ENCODE results near the gene MED27. TPM values are rescaled to one million over a fixed set of nuclear protein-coding genes. Genes with fewer than 3 reads are reported as not detected.

Gene MED27
- total and polyA plus RNA-seq, 2 of the 8 experiments (the other 6 are each of a cell fraction or from before 2014, with no cell fraction given): 29.9 to 56.5 TPM

DNA sequence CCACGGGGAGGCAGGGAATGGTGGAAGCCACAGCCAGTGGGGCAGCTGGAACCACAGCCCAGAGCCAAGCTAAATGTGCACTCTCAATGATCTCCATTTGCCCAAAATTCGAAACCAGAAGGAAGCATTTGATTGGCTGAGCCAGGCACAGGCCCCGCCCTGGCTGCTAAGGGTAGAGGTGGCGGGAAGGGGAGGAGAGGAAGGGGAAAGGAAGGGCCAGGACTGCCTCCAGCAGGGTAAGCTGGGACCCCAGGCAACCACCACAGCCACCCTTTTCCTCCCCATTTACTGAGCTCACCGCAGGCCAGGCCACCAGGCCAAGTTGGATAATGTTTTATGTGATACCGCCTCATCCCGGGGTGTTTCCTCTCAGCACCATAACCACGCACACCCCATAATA, 239.4 kb downstream of the MED27 start:
- no peaks in the 10 kb centered on the region for H3K23me2 ChIP-seq (ENCODE audit: low read depth, low read length)
- H3K79me2 ChIP-seq (ENCODE audit: control insufficient read depth in 1 of 2, insufficient read depth in 2 of 2, low read length in 2 of 2): no peaks in the 10 kb centered on the region
- no peaks in the 10 kb centered on the region for H3K36me3 ChIP-seq (ENCODE audit: control insufficient read depth in 2 of 4, insufficient read depth in 4 of 4, low read length in 3 of 4)
- H3K9me3 ChIP-seq (ENCODE audit: insufficient read depth in 2 of 2, low read depth in 1 of 2, low read length in 1 of 2): no peaks in the 10 kb centered on the region
- H4K5ac ChIP-seq (ENCODE audit: insufficient read length, low read depth, low read length): no peak overlapping the region
- no peak overlapping the region for H2BK12ac ChIP-seq (ENCODE audit: low read depth, low read length)
- 90% methylated on average over 8 of the region's 8 CpGs; no CpG with 5 or more reads in 1 of the 2 experiments for WGBS, 2 experiments (ENCODE audit: extremely low coverage in 1 of 2, insufficient coverage in 1 of 2, insufficient read length in 1 of 2, insufficient replicate concordance in 2 of 2, low coverage in 1 of 2, low lambda C conversion rate in 2 of 2, missing lambda C conversion rate in 1 of 2)
- peaks cover 0 to 3% (median 0%) of the 10 kb centered on the region in 4 experiments; a peak in 2 of 7 replicates for H3K4me1 ChIP-seq (replicated peaks in 1 of 4; ENCODE audit: control insufficient read depth in 3 of 4, insufficient read depth in 4 of 4, low read length in 3 of 4)
- H3K56ac ChIP-seq (replicated peaks; ENCODE audit: insufficient read length, low read depth, low read length): no peak overlapping the region
- H2BK20ac ChIP-seq (ENCODE audit: low read length): 0 out of 2 replicates have a peak overlapping the region, but pooled peaks have one; percentile 48
- H3K4me2 ChIP-seq (ENCODE audit: insufficient read depth in 1 of 2, low read depth in 2 of 2, low read length in 2 of 2): no peak overlapping the region
- H3K27me3 ChIP-seq (replicated peaks in 1 of 4; ENCODE audit: control insufficient read depth in 3 of 4, extremely low read depth in 1 of 4, insufficient read depth in 3 of 4, low read length in 3 of 4): no peaks in the 10 kb centered on the region
- H3K14ac ChIP-seq (ENCODE audit: insufficient read length): no peak overlapping the region
- no peak overlapping the region for H2BK15ac ChIP-seq (ENCODE audit: low read length)
- FAIRE-seq: no peak
- H3K4me3 ChIP-seq (ENCODE audit: extremely low read depth in 1 of 4, insufficient read depth in 2 of 4, low read depth in 3 of 4, low read length in 4 of 4): no peak overlapping the region
- H3K23ac ChIP-seq (ENCODE audit: insufficient read length): no peak overlapping the region
- POLR2A ChIA-PET (ENCODE audit: partially characterized antibody): interaction anchor here (1.0 kb wide), 1 partner anchor 85 kb away, joined by 3 read pairs; no protein-coding TSS in a partner anchor
- peak overlapping the region; percentile 23; the same call in 1 of the 2 replicates for H4K8ac ChIP-seq (ENCODE audit: extremely low read depth, insufficient read depth, low read length)
- H3K9ac ChIP-seq (replicated peaks in 1 of 4; ENCODE audit: extremely low read depth in 1 of 4, low read depth in 3 of 4, low read length in 3 of 4): no peak overlapping the region
- H3K18ac ChIP-seq (ENCODE audit: extremely low read depth, low read length): no peak overlapping the region
- no peaks in the 10 kb centered on the region for H4K20me1 ChIP-seq (replicated peaks in 1 of 2; ENCODE audit: control insufficient read depth in 1 of 2, insufficient read depth in 2 of 2, low read length in 2 of 2)
- TF ChIP-seq CHD1 (IDR thresholded peaks at IDR 0.05; ENCODE audit: low read depth, low read length) (no peak), EP300 (IDR thresholded peaks at IDR 0.05; ENCODE audit: borderline replicate concordance in 1 of 2, low read depth in 2 of 2, low read length in 2 of 2) (peak in 1 of 2 experiments; percentile 76; a peak in 1 of 3 replicates)
- CTCF ChIA-PET (ENCODE audit: partially characterized antibody): interaction anchor here (0.6 to 3.7 kb wide), 14 partner anchors 9 to 396 kb away, joined by 3 to 20 read pairs (median 3); no protein-coding TSS in a partner anchor
- no peak overlapping the region for H4K91ac ChIP-seq (replicated peaks; ENCODE audit: insufficient read length, low read length)
- no peak overlapping the region for H3K27ac ChIP-seq (ENCODE audit: low read depth, low read length)
- no peak overlapping the region for H2AK5ac ChIP-seq (ENCODE audit: low read depth, low read length)
- 0 out of 2 replicates have a peak overlapping the region, but pooled peaks have one; percentile 46 for H2AFZ ChIP-seq (ENCODE audit: low read length)
- no peaks in the 10 kb centered on the region for H3K79me1 ChIP-seq (ENCODE audit: low read depth, low read length)
- no peak overlapping the region for H2BK120ac ChIP-seq (replicated peaks; ENCODE audit: low read depth, low read length)
- DNase-seq (ENCODE audit: low read depth in 1 of 2, low spot score in 2 of 2): no peak
- peak overlapping the region; percentile 5; the same call in 1 of the 2 replicates for H2BK5ac ChIP-seq (ENCODE audit: low read depth, low read length)
- H3K4ac ChIP-seq (replicated peaks; ENCODE audit: insufficient read length, low read depth, low read length): no peak overlapping the region
